Measurements from ENCODE around the gene RASSF8.

The RASSF8 gene

DNA sequence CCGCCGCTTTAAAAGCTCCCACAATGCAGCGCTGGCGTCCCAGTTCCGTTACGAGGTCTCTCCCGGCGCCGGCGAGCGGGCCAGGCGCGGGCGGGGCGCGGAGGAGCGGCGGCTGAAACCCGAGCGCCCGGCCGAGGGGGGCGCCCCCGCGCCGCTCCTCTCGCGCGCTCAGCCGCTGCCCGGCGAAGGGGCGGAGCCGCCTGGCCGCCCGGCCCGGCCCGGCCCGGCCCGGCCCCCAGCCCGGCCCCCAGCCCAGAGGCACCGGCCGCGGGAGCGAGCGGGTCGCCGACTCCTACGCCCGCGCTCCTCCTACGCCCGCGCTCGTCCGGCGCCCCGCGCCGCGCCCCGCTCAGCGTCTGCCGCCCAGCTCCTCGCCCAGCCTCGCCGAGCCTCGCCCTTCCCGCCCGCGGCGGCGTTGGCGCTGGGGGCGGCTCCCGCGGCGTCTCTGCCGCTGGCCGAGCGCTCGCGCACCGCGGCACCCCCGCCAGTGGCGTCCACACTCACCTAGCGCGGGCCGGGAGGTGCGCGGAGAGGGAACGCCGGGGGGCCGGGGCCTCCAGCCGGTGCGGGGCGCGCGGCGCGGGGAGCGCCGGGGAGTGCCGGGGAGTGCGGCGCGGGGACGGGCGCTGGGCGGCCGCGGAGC is at the start of gene RASSF8:
TSS of gene RASSF8 (plus strand) at position 255 of the 643 bp plus-strand sequence. CDS start 96,662 bp downstream, outside the sequence.
- Mint-ChIP-seq H3K9me3 (no peaks in the 10 kb centered on the region), H3K36me3 (ENCODE audit: low read depth) (no peaks in the 10 kb centered on the region), H3K4me1 (ENCODE audit: low read depth) (peaks cover 10% of the 10 kb centered on the region), H3K27me3 (ENCODE audit: low read depth) (peaks cover 66% of the 10 kb centered on the region), H3K4me3 (peak within 1 kb of the TSS; percentile 85), H3K27ac (no peak within 1 kb of the TSS)

DNA sequence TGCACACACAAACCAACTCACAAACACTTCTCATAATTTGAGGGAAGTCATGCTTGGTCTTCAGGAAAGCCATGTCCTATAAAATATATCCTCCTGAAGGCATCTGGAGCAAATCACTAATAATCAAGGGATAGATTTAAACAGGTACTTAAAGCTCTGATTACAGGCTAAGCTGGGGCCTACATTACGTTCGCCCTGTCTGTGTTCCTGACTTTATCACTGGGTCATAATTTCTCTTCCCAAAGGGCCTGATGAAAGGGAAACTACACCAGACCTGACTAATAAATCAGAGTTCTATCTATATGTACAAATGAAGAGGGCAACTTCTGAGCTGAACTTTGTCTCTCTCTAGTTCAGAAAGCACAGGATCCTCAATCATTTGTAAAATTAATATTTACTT is 43.9 kb upstream of the RASSF8 start:
- H3K4me3 Mint-ChIP-seq: no peak overlapping the region
- H3K36me3 Mint-ChIP-seq (ENCODE audit: low read depth): no peaks in the 10 kb centered on the region
- H3K4me1 Mint-ChIP-seq (ENCODE audit: low read depth): no peaks in the 10 kb centered on the region
- no peak overlapping the region for H3K27ac Mint-ChIP-seq
- no peaks in the 10 kb centered on the region for H3K27me3 Mint-ChIP-seq (ENCODE audit: low read depth)
- no peaks in the 10 kb centered on the region for H3K9me3 Mint-ChIP-seq

- H3K27ac Mint-ChIP-seq: no peak overlapping the region
- H3K36me3 Mint-ChIP-seq (ENCODE audit: low read depth): no peaks in the 10 kb centered on the region
- H3K4me3 Mint-ChIP-seq: no peak overlapping the region
- no peaks in the 10 kb centered on the region for H3K27me3 Mint-ChIP-seq (ENCODE audit: low read depth)
- no peaks in the 10 kb centered on the region for H3K4me1 Mint-ChIP-seq (ENCODE audit: low read depth)
- H3K9me3 Mint-ChIP-seq: no peaks in the 10 kb centered on the region
Measured at GRCh38 chr12:25924491-25925001, 33.9 kb upstream of the RASSF8 start.

GRCh38 chr12:25925064-25925463 is 33.4 kb upstream of the RASSF8 start:
- Mint-ChIP-seq H3K36me3 (ENCODE audit: low read depth) (no peaks in the 10 kb centered on the region), H3K4me1 (ENCODE audit: low read depth) (no peaks in the 10 kb centered on the region), H3K4me3 (no peak overlapping the region), H3K27me3 (ENCODE audit: low read depth) (no peaks in the 10 kb centered on the region), H3K27ac (no peak overlapping the region), H3K9me3 (no peaks in the 10 kb centered on the region)

DNA sequence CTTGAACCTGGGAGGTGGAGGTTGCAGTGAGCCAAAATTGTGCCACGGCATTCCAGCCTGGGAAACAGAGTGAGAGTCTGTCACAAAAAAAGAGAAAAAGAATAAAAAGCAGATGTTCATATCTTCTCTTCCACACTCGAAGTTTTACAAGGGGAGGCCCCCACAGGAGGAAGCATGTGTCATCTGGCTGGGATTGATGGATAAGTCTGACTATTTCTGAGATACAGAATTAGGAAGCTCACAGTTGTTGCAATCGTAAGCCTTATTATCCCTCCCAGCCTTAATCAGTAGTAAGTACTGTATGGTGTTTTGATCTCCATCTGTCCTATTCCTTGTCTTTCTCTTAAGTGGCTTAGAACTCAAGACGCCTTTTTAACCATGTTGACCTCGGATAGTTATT is 31.9 kb upstream of the RASSF8 start:
- Mint-ChIP-seq H3K27me3 (ENCODE audit: low read depth) (no peaks in the 10 kb centered on the region), H3K36me3 (ENCODE audit: low read depth) (no peaks in the 10 kb centered on the region), H3K4me1 (ENCODE audit: low read depth) (no peaks in the 10 kb centered on the region), H3K9me3 (no peaks in the 10 kb centered on the region), H3K27ac (no peak overlapping the region), H3K4me3 (no peak overlapping the region)

DNA sequence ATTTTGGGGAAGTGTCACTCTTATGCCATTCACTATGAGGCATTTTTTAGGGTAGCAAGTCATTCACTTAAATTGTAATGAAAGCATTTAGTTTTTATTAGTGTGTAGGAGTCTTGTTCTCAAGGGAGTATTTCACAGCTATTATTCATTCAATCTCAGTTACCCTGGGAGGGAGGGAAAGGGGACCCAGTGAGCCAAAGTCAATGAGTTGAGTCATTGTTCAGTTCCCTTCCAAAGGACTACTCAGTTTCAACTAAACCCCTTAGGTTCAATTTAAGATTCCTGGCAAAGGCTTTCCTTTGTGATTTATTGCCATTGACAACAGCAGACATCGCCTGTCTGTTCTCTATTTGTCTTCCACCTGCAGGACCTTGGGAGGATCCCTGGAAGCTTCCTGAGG is 29.3 kb upstream of the RASSF8 start:
- H3K27ac Mint-ChIP-seq: no peak overlapping the region
- no peaks in the 10 kb centered on the region for H3K27me3 Mint-ChIP-seq (ENCODE audit: low read depth)
- H3K4me1 Mint-ChIP-seq (ENCODE audit: low read depth): no peaks in the 10 kb centered on the region
- H3K4me3 Mint-ChIP-seq: no peak overlapping the region
- no peaks in the 10 kb centered on the region for H3K36me3 Mint-ChIP-seq (ENCODE audit: low read depth)
- H3K9me3 Mint-ChIP-seq: no peaks in the 10 kb centered on the region

- no peaks in the 10 kb centered on the region for H3K36me3 Mint-ChIP-seq (ENCODE audit: low read depth)
- no peaks in the 10 kb centered on the region for H3K9me3 Mint-ChIP-seq
- H3K27ac Mint-ChIP-seq: no peak overlapping the region
- no peaks in the 10 kb centered on the region for H3K27me3 Mint-ChIP-seq (ENCODE audit: low read depth)
- H3K4me1 Mint-ChIP-seq (ENCODE audit: low read depth): no peaks in the 10 kb centered on the region
- no peak overlapping the region for H3K4me3 Mint-ChIP-seq
Measured at GRCh38 chr12:25932971-25933370, 25.5 kb upstream of the RASSF8 start.

- no peaks in the 10 kb centered on the region for H3K4me1 Mint-ChIP-seq (ENCODE audit: low read depth)
- no peak overlapping the region for H3K4me3 Mint-ChIP-seq
- H3K27ac Mint-ChIP-seq: no peak overlapping the region
- H3K9me3 Mint-ChIP-seq: no peaks in the 10 kb centered on the region
- no peaks in the 10 kb centered on the region for H3K36me3 Mint-ChIP-seq (ENCODE audit: low read depth)
- no peaks in the 10 kb centered on the region for H3K27me3 Mint-ChIP-seq (ENCODE audit: low read depth)
Measured at GRCh38 chr12:25934456-25934855, 24.0 kb upstream of the RASSF8 start.

- Mint-ChIP-seq H3K9me3 (no peaks in the 10 kb centered on the region), H3K27me3 (ENCODE audit: low read depth) (no peaks in the 10 kb centered on the region), H3K4me1 (ENCODE audit: low read depth) (no peaks in the 10 kb centered on the region), H3K36me3 (ENCODE audit: low read depth) (no peaks in the 10 kb centered on the region), H3K4me3 (no peak overlapping the region), H3K27ac (no peak overlapping the region)
Measured at GRCh38 chr12:25935355-25936144, 22.9 kb upstream of the RASSF8 start.

DNA sequence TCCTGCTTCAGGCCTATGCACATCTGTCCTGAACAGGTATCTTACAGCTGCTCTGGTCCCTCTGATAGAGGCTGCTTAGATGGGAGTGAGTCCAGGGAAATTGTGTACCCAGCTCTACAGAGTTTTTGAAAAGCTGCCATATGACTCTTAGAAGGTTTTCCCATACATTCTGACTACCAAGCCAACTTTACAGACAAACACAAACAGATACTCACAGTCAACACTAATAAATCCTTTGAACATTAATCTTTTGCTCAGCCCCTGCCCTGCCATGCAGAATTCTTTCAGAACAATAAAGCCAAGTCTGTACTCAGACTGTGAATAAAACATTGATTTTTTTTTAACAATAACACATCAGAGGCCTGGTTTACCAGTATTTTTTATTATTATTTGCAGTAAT is 21.4 kb upstream of the RASSF8 start:
- Mint-ChIP-seq H3K4me3 (no peak overlapping the region), H3K9me3 (no peaks in the 10 kb centered on the region), H3K27ac (no peak overlapping the region), H3K4me1 (ENCODE audit: low read depth) (no peaks in the 10 kb centered on the region), H3K27me3 (ENCODE audit: low read depth) (no peaks in the 10 kb centered on the region), H3K36me3 (ENCODE audit: low read depth) (no peaks in the 10 kb centered on the region)

- Mint-ChIP-seq H3K36me3 (ENCODE audit: low read depth) (no peaks in the 10 kb centered on the region), H3K4me3 (no peak overlapping the region), H3K27me3 (ENCODE audit: low read depth) (no peaks in the 10 kb centered on the region), H3K4me1 (ENCODE audit: low read depth) (no peaks in the 10 kb centered on the region), H3K27ac (no peak overlapping the region), H3K9me3 (no peaks in the 10 kb centered on the region)
Measured at GRCh38 chr12:25938581-25938980, 19.9 kb upstream of the RASSF8 start.

DNA sequence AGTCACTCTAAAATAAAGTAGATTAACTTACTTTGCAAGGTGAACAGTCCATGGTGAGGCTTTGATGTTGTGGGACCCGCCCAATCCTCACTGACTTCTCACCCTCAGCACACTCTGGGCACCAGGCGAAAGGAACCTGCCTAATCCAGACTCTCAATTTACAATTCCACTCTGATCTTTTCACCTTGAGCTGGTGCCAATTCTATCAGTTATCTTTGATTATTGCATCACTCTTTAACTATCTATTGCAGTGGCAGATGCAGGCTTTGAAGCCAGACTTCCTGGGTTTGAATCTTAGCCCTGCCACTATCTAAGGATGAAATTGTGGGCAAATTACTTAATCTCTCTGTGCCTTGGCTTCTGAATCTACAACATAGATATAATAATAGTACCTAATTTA is 18.9 kb upstream of the RASSF8 start:
- no peaks in the 10 kb centered on the region for H3K36me3 Mint-ChIP-seq (ENCODE audit: low read depth)
- H3K27me3 Mint-ChIP-seq (ENCODE audit: low read depth): no peaks in the 10 kb centered on the region
- no peaks in the 10 kb centered on the region for H3K9me3 Mint-ChIP-seq
- H3K4me1 Mint-ChIP-seq (ENCODE audit: low read depth): no peaks in the 10 kb centered on the region
- H3K4me3 Mint-ChIP-seq: no peak overlapping the region
- no peak overlapping the region for H3K27ac Mint-ChIP-seq

DNA sequence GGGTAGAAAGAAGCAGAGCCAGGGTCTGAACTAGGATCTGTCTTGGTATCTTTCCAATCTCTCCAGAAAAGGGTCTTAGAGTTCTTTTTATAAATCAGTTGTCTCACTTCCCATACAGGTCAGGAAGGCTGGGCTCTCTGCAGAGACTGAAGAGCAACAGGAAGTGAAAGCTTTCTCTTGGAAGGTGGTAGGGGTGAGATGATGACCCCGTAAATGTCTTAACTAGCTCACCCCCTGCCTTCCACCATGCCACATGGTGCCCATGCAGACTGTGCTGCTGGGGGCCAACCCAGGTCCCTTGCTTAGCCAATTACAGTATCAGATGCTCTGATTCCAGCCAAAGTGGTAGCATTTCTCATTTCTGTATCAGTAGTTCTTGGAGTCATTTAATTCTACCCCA is 17.6 kb upstream of the RASSF8 start:
- H3K4me3 Mint-ChIP-seq: no peak overlapping the region
- H3K36me3 Mint-ChIP-seq (ENCODE audit: low read depth): no peaks in the 10 kb centered on the region
- no peaks in the 10 kb centered on the region for H3K9me3 Mint-ChIP-seq
- no peak overlapping the region for H3K27ac Mint-ChIP-seq
- H3K27me3 Mint-ChIP-seq (ENCODE audit: low read depth): no peaks in the 10 kb centered on the region
- H3K4me1 Mint-ChIP-seq (ENCODE audit: low read depth): no peaks in the 10 kb centered on the region

- Mint-ChIP-seq H3K4me3 (no peak overlapping the region), H3K27ac (no peak overlapping the region), H3K36me3 (ENCODE audit: low read depth) (no peaks in the 10 kb centered on the region)
Measured at GRCh38 chr12:25942709-25943108, 15.8 kb upstream of the RASSF8 start.

GRCh38 chr12:25943940-25944339 is 14.5 kb upstream of the RASSF8 start:
- Mint-ChIP-seq H3K4me1 (ENCODE audit: low read depth) (no peaks in the 10 kb centered on the region), H3K27ac (no peak overlapping the region), H3K36me3 (ENCODE audit: low read depth) (no peaks in the 10 kb centered on the region), H3K9me3 (no peaks in the 10 kb centered on the region), H3K4me3 (no peak overlapping the region), H3K27me3 (ENCODE audit: low read depth) (no peaks in the 10 kb centered on the region)

More at GRCh38 chr12:25942709-25943108, 15.8 kb upstream of the RASSF8 start:
- H3K9me3 Mint-ChIP-seq: no peaks in the 10 kb centered on the region
- H3K4me1 Mint-ChIP-seq (ENCODE audit: low read depth): no peaks in the 10 kb centered on the region
- no peaks in the 10 kb centered on the region for H3K27me3 Mint-ChIP-seq (ENCODE audit: low read depth)
